GM12892 (cell line): ENCODE measurements around the gene PKNOX1.
"Not testable (repeated sequence)": the region's sequence is repeated elsewhere in the genome, so short reads cannot be mapped to it uniquely, and the experiment has no call there.

Experiments used
- POLR2A ChIP-seq: IDR thresholded peaks from 2 replicates; pipeline ENCODE4 v1.6.1; 2011; ENCODE audit warnings: low read depth, low read length, control low read depth
- POLR2AphosphoS5 ChIP-seq: IDR thresholded peaks from 2 replicates; pipeline ENCODE4 v1.6.1; 2011; ENCODE audit warnings: low read depth, low read length, control low read depth
- TAF1 ChIP-seq: IDR thresholded peaks from 2 replicates; pipeline ENCODE4 v1.6.1; 2011; ENCODE audit warnings: low read depth, mild to moderate bottlenecking, control low read depth, low read length, borderline replicate concordance

DNA sequence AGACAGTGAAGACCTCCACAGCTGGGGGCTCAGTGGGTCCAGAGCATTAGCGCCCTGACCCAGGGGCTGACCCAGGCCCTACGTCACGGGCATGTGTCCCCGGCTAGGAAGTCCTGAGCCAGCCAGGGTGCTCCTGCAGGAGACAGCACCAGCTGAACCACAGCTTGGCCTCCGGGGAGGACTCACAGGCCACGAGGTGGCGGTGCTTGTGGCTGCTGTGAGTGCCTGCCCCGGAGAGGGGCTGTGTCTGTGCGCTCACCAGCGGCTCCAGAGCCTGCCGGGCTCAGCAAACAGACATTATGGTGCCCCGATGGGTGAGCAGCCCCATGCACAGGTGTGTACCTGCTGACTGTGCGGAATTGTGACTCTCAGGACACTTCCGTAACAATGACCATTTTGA lies 70.2 kb downstream of the PKNOX1 start:
- TF ChIP-seq POLR2A, TAF1, POLR2AphosphoS5: not testable (repeated sequence)
